ENCODE measurements around the gene MDFIC.

MDFIC gene

GRCh38 chr7:114889646-114890285, 32.1 kb upstream of the MDFIC start:
- Histone ChIP-seq H3K4me1 (ENCODE audit: insufficient read depth, low read length) (no peaks in the 10 kb centered on the region), H3K36me3 (ENCODE audit: insufficient read depth, low read length) (no peaks in the 10 kb centered on the region), H3K79me2 (ENCODE audit: insufficient read depth, low read length) (no peaks in the 10 kb centered on the region), H3K4me2 (ENCODE audit: insufficient read depth, low read length) (no peak overlapping the region), H3K27me3 (ENCODE audit: insufficient read depth, low read length, poor library complexity) (no peaks in the 10 kb centered on the region), H4K20me1 (ENCODE audit: insufficient read depth, low read length) (no peaks in the 10 kb centered on the region), H3K4me3 (ENCODE audit: low read depth in 1 of 2, low read length in 2 of 2) (no peak overlapping the region), H3K27ac (ENCODE audit: low read length) (no peak overlapping the region), H3K9ac (ENCODE audit: low read depth, low read length) (no peak overlapping the region), H2AFZ (ENCODE audit: low read depth, low read length) (no peak overlapping the region), H3K9me3 (ENCODE audit: insufficient read depth, low read length, severe bottlenecking) (no peaks in the 10 kb centered on the region)
- no peak for DNase-seq
- TF ChIP-seq, protein P1, sequence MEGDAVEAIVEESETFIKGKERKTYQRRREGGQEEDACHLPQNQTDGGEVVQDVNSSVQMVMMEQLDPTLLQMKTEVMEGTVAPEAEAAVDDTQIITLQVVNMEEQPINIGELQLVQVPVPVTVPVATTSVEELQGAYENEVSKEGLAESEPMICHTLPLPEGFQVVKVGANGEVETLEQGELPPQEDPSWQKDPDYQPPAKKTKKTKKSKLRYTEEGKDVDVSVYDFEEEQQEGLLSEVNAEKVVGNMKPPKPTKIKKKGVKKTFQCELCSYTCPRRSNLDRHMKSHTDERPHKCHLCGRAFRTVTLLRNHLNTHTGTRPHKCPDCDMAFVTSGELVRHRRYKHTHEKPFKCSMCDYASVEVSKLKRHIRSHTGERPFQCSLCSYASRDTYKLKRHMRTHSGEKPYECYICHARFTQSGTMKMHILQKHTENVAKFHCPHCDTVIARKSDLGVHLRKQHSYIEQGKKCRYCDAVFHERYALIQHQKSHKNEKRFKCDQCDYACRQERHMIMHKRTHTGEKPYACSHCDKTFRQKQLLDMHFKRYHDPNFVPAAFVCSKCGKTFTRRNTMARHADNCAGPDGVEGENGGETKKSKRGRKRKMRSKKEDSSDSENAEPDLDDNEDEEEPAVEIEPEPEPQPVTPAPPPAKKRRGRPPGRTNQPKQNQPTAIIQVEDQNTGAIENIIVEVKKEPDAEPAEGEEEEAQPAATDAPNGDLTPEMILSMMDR (IDR thresholded peaks at IDR 0.05; ENCODE audit: borderline replicate concordance, extremely low read depth, low read length, poor library complexity, severe bottlenecking) = no peak
- no peak for TF ChIP-seq EZH2 (IDR thresholded peaks at IDR 0.05; ENCODE audit: borderline replicate concordance, low read depth, low read length, severe bottlenecking)
- ATAC-seq (ENCODE audit: insufficient read depth, low read depth) = peak; percentile 73

GRCh38 chr7:114890561-114890960, 31.3 kb upstream of the MDFIC start:
- no peak overlapping the region for H3K4me2 ChIP-seq (ENCODE audit: insufficient read depth, low read length)
- H3K4me3 ChIP-seq (ENCODE audit: low read depth in 1 of 2, low read length in 2 of 2) = no peak overlapping the region
- no peaks in the 10 kb centered on the region for H4K20me1 ChIP-seq (ENCODE audit: insufficient read depth, low read length)
- H2AFZ ChIP-seq (ENCODE audit: low read depth, low read length) = no peak overlapping the region
- H3K9me3 ChIP-seq (ENCODE audit: insufficient read depth, low read length, severe bottlenecking) = no peaks in the 10 kb centered on the region
- no peak overlapping the region for H3K9ac ChIP-seq (ENCODE audit: low read depth, low read length)
- H3K27ac ChIP-seq (ENCODE audit: low read length) = no peak overlapping the region
- no peaks in the 10 kb centered on the region for H3K79me2 ChIP-seq (ENCODE audit: insufficient read depth, low read length)
- no peaks in the 10 kb centered on the region for H3K27me3 ChIP-seq (ENCODE audit: insufficient read depth, low read length, poor library complexity)
- H3K4me1 ChIP-seq (ENCODE audit: insufficient read depth, low read length) = no peaks in the 10 kb centered on the region
- TF ChIP-seq, protein P1 (IDR thresholded peaks at IDR 0.05; ENCODE audit: borderline replicate concordance, extremely low read depth, low read length, poor library complexity, severe bottlenecking) = no peak
- ATAC-seq (ENCODE audit: insufficient read depth, low read depth) = no peak
- no peak for DNase-seq
- H3K36me3 ChIP-seq (ENCODE audit: insufficient read depth, low read length) = no peaks in the 10 kb centered on the region

DNA sequence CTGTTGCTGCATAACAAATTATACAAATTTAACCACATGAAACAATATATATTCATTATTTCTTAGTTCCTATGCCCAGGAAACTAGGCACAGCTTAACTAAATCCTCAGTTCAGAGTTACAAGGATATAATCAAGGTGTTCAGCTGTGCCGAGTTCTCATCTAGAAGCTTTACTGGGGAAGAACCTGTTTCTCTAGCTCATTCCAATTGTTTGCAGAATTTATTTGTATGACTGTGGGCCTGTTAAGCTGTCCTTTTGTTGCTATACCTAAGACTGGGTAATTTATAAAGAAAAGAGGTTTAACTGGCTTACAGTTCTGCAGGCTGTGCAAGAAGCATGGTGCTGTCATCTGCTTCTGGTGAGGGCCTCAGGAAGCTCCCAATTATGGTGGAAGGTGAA, 21.8 kb upstream of the MDFIC start:
- TF ChIP-seq, protein P1 (IDR thresholded peaks at IDR 0.05; ENCODE audit: borderline replicate concordance, extremely low read depth, low read length, poor library complexity, severe bottlenecking) = no peak
- no peak for TF ChIP-seq EZH2 (IDR thresholded peaks at IDR 0.05; ENCODE audit: borderline replicate concordance, low read depth, low read length, severe bottlenecking)
- Histone ChIP-seq H3K36me3 (ENCODE audit: insufficient read depth, low read length) (no peaks in the 10 kb centered on the region), H3K4me3 (ENCODE audit: low read depth in 1 of 2, low read length in 2 of 2) (no peak overlapping the region), H3K9ac (ENCODE audit: low read depth, low read length) (no peak overlapping the region), H2AFZ (ENCODE audit: low read depth, low read length) (peak overlapping the region; percentile 36; the same call in 1 of the 2 replicates), H3K9me3 (ENCODE audit: insufficient read depth, low read length, severe bottlenecking) (no peaks in the 10 kb centered on the region), H3K79me2 (ENCODE audit: insufficient read depth, low read length) (no peaks in the 10 kb centered on the region), H3K4me1 (ENCODE audit: insufficient read depth, low read length) (no peaks in the 10 kb centered on the region), H3K27ac (ENCODE audit: low read length) (no peak overlapping the region), H4K20me1 (ENCODE audit: insufficient read depth, low read length) (no peaks in the 10 kb centered on the region), H3K4me2 (ENCODE audit: insufficient read depth, low read length) (no peak overlapping the region), H3K27me3 (ENCODE audit: insufficient read depth, low read length, poor library complexity) (no peaks in the 10 kb centered on the region)
- ATAC-seq (ENCODE audit: insufficient read depth, low read depth) (no peak), DNase-seq (no peak)

All from DND-41 (cell line).